ENCODE data around the gene MFSD6. TPM values are rescaled to one million over a fixed set of nuclear protein-coding genes. Genes with fewer than 3 reads are reported as not detected.

MFSD6 gene
- total and polyA plus RNA-seq, 2 of the 8 experiments (the other 6 are each of a cell fraction or from before 2014, with no cell fraction given): 1.8 to 5.1 TPM

- no peak overlapping the region for H2AFZ ChIP-seq (ENCODE audit: low read length)
- TF ChIP-seq E2F6 (IDR thresholded peaks at IDR 0.05) (no peak), POU5F1 (IDR thresholded peaks at IDR 0.05; ENCODE audit: low read depth, low read length) (no peak), CREB1 (IDR thresholded peaks at IDR 0.05) (no peak), TBP (IDR thresholded peaks at IDR 0.05; ENCODE audit: low read depth, low read length) (no peak), CHD2 (IDR thresholded peaks at IDR 0.05; ENCODE audit: low read length) (no peak), TAF7 (optimal IDR thresholded peaks at IDR 0.05; ENCODE audit: borderline replicate concordance, low read depth, low read length) (no peak), FOSL1 (IDR thresholded peaks at IDR 0.05; ENCODE audit: insufficient read depth, low read depth, low read length) (no peak), NRF1 (IDR thresholded peaks at IDR 0.05; ENCODE audit: low read depth, low read length) (no peak), KDM1A (IDR thresholded peaks at IDR 0.05; ENCODE audit: borderline replicate concordance, low read length) (no peak), CHD1 (IDR thresholded peaks at IDR 0.05; ENCODE audit: low read depth, low read length) (no peak), BACH1 (IDR thresholded peaks at IDR 0.05; ENCODE audit: low read length) (no peak), HDAC6 (IDR thresholded peaks at IDR 0.05; ENCODE audit: low read depth, low read length) (no peak)
- TF ChIP-seq, protein P1, sequence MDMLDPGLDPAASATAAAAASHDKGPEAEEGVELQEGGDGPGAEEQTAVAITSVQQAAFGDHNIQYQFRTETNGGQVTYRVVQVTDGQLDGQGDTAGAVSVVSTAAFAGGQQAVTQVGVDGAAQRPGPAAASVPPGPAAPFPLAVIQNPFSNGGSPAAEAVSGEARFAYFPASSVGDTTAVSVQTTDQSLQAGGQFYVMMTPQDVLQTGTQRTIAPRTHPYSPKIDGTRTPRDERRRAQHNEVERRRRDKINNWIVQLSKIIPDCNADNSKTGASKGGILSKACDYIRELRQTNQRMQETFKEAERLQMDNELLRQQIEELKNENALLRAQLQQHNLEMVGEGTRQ (IDR thresholded peaks at IDR 0.05; ENCODE audit: low read length): no peak
Measured at GRCh38 chr2:190538201-190538600, 130.0 kb downstream of the MFSD6 start.

More at GRCh38 chr2:190538201-190538600, 130.0 kb downstream of the MFSD6 start:
- H3K23ac ChIP-seq (ENCODE audit: insufficient read length): no peak overlapping the region
- H2AK5ac ChIP-seq (ENCODE audit: low read depth, low read length): no peak overlapping the region
- H3K79me2 ChIP-seq (ENCODE audit: control insufficient read depth in 1 of 2, insufficient read depth in 2 of 2, low read length in 2 of 2): no peaks in the 10 kb centered on the region
- H4K91ac ChIP-seq (replicated peaks; ENCODE audit: insufficient read length, low read length): no peak overlapping the region
- no peak overlapping the region for H3K27ac ChIP-seq (ENCODE audit: low read depth, low read length)
- H3K18ac ChIP-seq (ENCODE audit: extremely low read depth, low read length): no peak overlapping the region
- no peak for FAIRE-seq
- POLR2A ChIA-PET (ENCODE audit: partially characterized antibody): no interaction called here
- H3K9ac ChIP-seq (replicated peaks in 1 of 4; ENCODE audit: extremely low read depth in 1 of 4, low read depth in 3 of 4, low read length in 3 of 4): no peak overlapping the region
- 0 out of 2 replicates have a peak, but pooled peaks cover 4% of the 10 kb centered on the region for H3K23me2 ChIP-seq (ENCODE audit: low read depth, low read length)
- H4K8ac ChIP-seq (ENCODE audit: extremely low read depth, insufficient read depth, low read length): no peak overlapping the region
- H3K9me3 ChIP-seq (ENCODE audit: insufficient read depth in 2 of 2, low read depth in 1 of 2, low read length in 1 of 2): peaks cover 7 to 22% of the 10 kb centered on the region in 2 experiments; a peak in 3 of 4 replicates
- no peak overlapping the region for H3K56ac ChIP-seq (replicated peaks; ENCODE audit: insufficient read length, low read depth, low read length)
- H3K36me3 ChIP-seq (ENCODE audit: control insufficient read depth in 2 of 4, insufficient read depth in 4 of 4, low read length in 3 of 4): peaks cover 0 to 3% (median 0%) of the 10 kb centered on the region in 4 experiments; a peak in 2 of 8 replicates
- H3K14ac ChIP-seq (ENCODE audit: insufficient read length): no peak overlapping the region
- H3K4me2 ChIP-seq (ENCODE audit: insufficient read depth in 1 of 2, low read depth in 2 of 2, low read length in 2 of 2): no peak overlapping the region
- H3K4ac ChIP-seq (replicated peaks; ENCODE audit: insufficient read length, low read depth, low read length): no peak overlapping the region
- no peak overlapping the region for H2BK15ac ChIP-seq (ENCODE audit: low read length)
- no peak overlapping the region for H4K5ac ChIP-seq (ENCODE audit: insufficient read length, low read depth, low read length)
- no peak for DNase-seq (ENCODE audit: low read depth in 1 of 2, low spot score in 2 of 2)
- H2BK120ac ChIP-seq (replicated peaks; ENCODE audit: low read depth, low read length): no peak overlapping the region
- CTCF ChIA-PET (ENCODE audit: partially characterized antibody): interaction anchor here (1.1 kb wide), 1 partner anchor 11 kb away, joined by 5 read pairs; no protein-coding TSS in a partner anchor
- no peak overlapping the region for H3K4me3 ChIP-seq (ENCODE audit: extremely low read depth in 1 of 4, insufficient read depth in 2 of 4, low read depth in 3 of 4, low read length in 4 of 4)
- H2BK5ac ChIP-seq (ENCODE audit: low read depth, low read length): no peak overlapping the region
- H2BK12ac ChIP-seq (ENCODE audit: low read depth, low read length): no peak overlapping the region
- no peaks in the 10 kb centered on the region for H4K20me1 ChIP-seq (replicated peaks in 1 of 2; ENCODE audit: control insufficient read depth in 1 of 2, insufficient read depth in 2 of 2, low read length in 2 of 2)
- peaks cover 5 to 13% (median 9%) of the 10 kb centered on the region in 4 experiments; a peak in 5 of 7 replicates for H3K4me1 ChIP-seq (replicated peaks in 1 of 4; ENCODE audit: control insufficient read depth in 3 of 4, insufficient read depth in 4 of 4, low read length in 3 of 4)
- H3K27me3 ChIP-seq (replicated peaks in 1 of 4; ENCODE audit: control insufficient read depth in 3 of 4, extremely low read depth in 1 of 4, insufficient read depth in 3 of 4, low read length in 3 of 4): no peaks in the 10 kb centered on the region
- H2BK20ac ChIP-seq (ENCODE audit: low read length): no peak overlapping the region
- 0 out of 2 replicates have a peak, but pooled peaks cover 2% of the 10 kb centered on the region for H3K79me1 ChIP-seq (ENCODE audit: low read depth, low read length)
